ENCODE results near the gene PHF21A.
A peak's percentile ranks its signal among the peaks of the same experiment; 100 is the strongest.
"Not testable (repeated sequence)": the region's sequence is repeated elsewhere in the genome, so short reads cannot be mapped to it uniquely, and the experiment has no call there.

PHF21A gene

DNA sequence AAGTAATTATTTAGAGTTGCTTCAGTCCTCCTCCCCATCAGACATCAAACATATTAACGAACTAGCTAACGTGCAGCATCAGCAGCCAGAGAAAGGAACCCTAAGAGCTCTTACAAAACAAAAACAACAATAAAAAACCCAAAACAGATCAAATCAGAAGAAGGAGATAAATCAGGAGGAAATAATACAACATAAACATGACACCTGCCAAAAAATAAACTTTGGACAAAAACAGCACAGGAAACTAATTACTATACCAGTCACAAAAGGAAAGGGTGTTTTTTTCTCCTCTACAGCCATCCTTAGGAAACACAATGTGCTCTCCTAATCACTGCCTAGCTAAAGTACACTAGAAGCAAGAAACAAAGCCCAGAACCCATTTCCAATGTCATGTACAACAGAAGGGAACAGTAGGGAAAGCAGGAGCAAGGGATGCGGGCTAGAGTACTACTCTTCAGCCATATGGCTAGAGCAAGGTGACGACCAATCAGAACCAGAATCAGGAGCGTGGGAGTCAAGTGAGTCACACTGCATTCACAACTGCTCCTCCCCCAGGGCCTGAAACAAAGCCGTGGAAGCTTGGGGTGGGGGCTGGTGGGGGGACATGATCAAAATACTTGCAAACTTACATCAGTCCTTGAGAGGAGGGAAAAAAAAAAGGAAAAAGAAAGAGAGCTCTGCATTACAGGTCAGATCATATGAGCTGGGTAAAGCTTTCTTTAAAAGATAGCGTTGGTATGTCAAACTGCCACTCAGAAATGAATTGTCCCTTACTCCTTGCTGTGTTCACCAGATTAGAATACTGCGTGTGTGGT is 138.4 kb downstream of the PHF21A start:
- DNase-seq: peak; percentile 97

GRCh38 chr11:45981826-45982225 is 139.4 kb downstream of the PHF21A start:
- DNase-seq: not testable (repeated sequence)

DNA sequence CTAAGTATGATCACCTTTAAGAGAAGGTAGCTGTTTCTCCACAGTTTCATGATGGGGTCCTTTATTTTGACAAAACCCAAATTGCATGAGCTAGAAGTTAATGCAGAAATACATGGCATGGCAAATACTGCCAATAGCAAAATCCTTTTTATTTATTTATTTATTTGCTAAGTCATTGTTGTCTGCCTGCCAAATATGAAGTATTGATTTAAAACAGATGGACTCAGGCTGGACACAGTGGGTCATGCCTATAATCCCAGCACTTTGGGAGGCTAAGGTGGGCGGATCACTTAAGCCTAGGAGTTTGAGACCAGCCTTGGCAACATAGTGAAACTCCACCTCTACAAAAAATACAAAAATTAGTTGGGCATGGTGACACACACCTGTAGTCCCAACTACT is 146.4 kb downstream of the PHF21A start:
- DNase-seq: peak; percentile 39

- no peak for DNase-seq
Measured at GRCh38 chr11:45973601-45974000, 147.7 kb downstream of the PHF21A start.

DNA sequence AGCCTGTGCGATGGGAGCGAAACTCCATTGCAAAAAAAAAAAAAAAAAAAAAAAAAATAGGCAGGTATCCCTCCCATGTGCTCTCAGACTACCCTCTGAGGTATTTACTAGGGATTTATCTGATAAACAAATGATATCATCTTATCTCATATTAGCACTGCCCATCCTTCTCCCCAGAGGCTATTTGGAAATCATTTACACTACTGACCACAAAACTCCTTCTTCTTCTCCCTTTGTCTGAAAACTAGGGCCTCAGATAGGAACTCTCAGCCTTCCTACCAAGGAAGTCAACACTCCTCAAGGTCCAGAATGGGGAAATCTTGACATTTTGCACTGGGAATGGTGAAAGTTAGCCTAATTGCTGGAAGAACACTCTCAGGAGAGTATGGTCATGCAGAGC is 152.4 kb downstream of the PHF21A start:
- no peak for DNase-seq

DNA sequence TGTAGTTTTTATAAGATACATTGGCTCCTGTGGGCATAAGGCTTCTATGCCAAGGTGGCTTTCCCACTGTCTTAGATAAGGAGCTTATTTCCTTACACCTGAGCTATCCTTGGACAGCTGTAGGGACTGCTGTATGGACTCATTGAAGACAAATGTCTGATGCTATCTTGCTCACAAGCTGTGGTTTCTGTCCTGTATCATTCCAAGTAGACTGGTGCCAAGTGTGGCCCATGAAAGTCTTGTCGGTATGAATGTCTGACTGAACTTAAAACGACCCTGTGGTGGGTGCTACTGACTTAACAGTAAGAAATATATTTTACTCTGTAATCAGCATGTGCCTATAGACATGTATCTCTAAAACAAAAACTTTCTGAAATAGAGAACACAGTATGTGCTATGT is 153.7 kb downstream of the PHF21A start:
- DNase-seq: no peak

DNA sequence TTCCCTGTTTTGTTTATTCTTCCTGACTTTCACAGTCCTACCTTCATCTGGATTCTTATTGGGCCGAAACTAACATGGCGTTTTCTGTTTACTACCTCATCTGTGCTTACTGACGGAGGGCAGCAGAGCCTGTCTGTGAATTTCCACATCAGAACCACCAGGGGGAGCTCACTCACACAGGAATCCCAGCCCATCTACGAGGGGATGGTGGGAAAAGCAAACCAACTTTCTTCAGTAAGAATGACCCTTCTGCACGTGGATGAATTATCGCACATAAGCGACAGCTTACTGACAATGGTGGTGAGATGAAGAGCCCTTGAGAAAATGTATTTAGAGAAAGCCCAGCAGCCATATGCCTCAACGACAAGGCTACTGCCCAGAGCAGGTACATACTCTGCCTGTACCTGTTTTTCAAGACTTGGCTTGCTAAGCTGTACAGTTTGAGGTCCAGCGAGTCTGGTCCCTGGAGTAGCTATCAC is 156.3 kb downstream of the PHF21A start:
- DNase-seq: peak; percentile 74

DNA sequence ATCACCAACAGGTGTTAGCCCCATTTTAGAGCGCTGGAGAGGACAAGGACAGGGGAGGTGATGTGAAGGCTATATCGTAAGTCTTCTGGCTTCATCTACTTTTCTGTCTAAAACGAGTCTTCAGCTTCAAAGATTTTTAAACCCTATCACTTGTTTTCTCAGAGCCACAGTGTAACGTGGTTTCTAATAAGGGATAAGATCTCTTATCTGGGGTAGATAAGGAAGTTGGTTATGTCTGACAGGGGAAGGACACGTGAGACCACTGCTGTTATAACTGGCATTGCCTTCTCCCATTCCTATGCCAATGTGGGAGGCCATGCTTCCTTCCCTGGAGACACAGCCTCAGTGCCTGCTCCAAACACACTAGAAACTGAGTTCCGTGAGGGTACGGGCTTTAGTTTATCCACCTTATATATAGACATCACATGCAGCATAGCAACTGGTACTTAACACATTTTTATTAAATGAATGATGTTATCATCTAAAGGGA is 159.5 kb downstream of the PHF21A start:
- no peak for DNase-seq

DNA sequence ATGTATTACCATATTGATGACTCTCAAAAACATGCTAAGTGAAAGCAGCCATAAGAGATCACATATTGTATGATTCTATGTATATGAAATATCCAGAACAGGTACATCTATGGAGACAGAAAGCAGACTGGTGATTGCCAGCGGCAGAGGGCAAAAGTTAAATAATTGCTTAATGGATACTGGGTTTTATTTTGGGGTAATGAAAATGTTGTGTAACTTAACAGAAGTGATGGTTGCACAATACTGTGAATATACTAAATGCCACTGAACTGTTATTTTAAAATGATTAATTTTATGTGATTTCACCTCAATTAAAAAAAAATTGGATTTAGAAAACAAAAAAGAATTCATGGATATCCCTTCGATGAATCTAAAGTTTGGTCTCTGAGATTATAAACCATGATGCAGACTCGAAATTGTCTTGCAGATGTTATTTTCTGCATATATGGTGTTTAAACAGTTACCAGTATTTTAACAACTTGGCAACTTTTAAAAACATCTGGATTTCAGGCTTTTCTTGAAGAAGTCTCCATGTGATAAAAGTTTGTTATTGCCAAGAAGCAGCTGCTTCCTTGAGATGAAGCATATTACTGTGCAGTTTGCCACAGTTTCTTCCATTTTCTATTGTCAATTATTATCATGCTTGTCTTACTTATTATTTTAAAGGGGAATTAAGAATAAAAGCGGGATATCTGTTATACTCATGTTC is 160.7 kb downstream of the PHF21A start:
- no peak for DNase-seq

DNA sequence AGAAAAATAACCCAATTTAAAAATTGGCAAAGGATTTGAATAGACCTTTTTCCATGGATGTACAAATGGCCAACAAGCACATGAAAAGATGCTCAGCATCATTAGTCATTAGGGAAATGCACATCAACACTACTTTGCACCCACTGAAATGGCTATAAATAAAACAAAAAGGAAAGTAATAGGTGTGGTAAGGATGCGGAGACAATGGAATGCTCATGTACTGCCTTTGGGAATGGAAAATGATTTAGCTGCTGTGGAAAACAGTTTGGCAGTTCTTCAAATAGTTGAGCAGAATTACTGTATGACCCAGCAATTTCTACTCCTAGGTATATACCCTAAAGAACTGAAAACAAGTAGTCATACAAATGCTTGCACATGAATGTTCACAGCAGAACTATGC is 161.4 kb downstream of the PHF21A start:
- DNase-seq: peak; percentile 87

DNA sequence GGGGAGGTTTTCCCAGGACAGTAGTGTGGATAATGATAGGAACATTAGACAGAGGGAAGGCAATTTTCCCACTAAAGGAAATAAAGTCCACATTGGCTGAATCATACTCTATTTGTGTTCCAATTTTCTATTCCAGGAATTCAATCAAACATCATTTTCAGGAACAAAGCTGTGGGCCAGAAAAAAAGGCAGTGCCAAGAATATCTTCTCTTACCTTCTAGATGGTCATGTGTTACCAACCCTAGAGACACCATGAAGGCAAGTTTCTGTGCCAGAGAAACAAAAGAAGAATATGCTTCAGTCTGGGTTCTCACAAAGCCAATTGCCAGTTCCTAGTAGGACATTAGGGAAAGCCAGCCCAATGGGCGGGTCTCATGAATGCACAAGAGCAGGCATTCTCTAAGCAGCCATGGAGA is 171.3 kb downstream of the PHF21A start:
- DNase-seq: no peak

GRCh38 chr11:45948356-45948755 is 172.9 kb downstream of the PHF21A start:
- no peak for DNase-seq

- DNase-seq: no peak
Measured at GRCh38 chr11:45947885-45948284, 173.4 kb downstream of the PHF21A start.

GRCh38 chr11:45945397-45945999 is 175.8 kb downstream of the PHF21A start:
- DNase-seq: no peak

- no peak for DNase-seq
Measured at GRCh38 chr11:45942381-45942780, 178.9 kb downstream of the PHF21A start.

DNA sequence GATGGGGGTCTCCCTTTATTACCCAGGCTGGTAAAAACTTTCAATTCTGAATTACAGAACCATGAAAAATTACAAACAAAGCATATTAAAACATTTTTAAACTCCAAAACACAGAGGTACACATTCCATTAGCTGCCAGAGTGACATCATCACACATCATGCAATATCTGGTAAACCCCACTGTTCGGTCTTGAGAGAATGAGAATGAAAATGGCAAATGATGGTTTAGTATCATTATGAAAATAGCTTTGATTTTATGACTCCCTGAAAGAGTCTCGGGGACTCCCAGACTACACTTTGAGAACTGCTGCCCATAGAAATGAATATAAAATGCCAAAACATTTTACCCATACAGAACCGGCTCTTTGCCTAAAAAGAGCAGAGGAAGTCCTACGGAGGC is 180.0 kb downstream of the PHF21A start:
- DNase-seq: no peak

GRCh38 chr11:45939836-45940235 is 181.4 kb downstream of the PHF21A start:
- DNase-seq: peak; percentile 18

- no peak for DNase-seq
Measured at GRCh38 chr11:45937916-45938315, 183.3 kb downstream of the PHF21A start.

DNA sequence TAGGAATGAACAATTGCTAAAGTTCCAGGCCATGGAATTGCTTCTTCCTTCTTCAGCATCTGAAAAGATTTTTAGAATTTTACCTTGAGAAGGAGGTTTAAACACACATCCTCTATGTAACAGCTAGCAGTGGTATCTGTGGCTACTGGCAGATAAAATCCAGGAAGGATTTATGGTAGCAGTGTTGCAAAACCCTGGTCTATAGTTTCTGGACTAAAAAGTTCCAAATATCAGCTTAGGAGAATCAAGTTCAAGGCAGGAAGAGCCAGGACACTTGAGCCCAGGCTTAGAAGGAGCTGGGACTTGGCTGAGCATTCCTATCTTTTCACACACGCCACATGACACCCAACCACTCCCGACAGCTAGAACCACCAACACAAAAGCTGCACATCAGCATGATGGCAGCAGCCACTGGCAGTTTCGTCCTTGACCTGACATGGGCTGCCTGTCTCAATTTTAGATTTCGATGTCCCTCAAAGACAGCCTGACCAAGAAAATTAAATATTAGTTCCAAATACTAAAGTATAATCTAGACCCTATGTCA is 184.7 kb downstream of the PHF21A start:
- DNase-seq: no peak

DNA sequence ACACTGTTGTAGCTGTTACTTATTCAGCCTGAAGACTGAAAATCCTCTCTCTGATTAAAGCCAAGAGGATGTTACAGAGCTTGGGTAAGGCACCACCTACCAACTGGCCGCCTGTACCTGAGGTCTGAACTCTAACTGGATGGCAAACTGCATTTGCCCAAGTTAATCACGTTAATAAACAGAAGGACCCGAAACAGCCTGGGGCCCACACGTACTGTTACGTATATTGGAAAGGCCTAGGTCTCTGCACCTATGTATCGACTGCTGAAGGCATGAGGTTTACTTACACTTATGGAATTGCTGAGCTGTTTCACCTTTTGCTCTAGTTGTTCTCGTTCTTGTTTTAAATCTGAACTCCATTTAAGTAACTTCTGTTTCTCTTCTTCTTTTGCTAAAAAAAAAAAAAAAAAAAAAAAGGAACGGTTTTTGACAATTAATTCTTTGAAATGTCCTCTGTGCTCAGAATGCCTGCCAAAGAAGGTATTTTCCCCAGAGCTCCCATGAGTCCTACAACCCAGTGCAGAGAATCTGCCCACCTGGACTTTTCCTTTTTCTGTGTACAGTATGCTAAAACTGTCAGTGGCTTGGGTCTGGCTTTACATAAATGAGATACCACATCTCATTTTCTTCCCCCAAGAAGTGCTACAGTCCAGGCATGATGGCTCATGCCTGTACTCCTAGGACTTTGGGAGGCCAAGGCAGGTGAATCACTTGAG is 185.7 kb downstream of the PHF21A start:
- DNase-seq: no peak

DNA sequence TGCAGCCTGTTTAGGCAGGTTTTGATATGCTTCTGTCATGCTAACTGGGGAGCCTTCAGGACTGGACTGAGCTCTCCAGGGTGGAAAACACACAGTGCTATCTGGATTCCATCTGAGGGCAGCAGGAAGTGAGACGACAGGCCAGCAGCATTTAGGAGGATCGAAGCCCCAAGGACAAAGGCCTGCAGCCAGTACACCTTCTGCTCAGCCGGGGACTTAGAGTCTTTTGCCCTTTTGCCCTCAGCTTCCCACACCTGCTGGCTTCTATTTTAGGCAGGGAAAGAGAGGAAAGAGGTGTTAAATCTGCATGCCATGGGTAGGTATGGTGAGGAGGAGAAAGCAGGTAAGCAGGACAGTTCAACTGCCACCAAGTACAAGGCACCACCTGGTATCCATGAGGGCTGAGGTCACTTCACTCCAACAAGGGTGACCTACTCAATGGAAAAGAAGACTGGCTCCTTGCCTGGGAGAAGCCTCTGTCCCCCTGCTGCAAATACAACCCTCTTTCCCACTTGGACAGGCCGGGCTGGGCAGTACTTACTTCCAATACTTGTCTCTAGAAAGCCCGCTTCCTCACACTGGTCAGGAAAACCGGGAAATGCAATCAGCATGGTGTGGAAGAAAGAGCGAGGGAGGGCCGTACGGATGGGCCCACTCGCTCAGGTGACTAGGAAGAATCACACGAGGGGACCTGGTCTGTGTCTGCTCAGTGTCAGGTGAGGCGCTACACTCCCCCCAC is 186.5 kb downstream of the PHF21A start:
- DNase-seq: no peak

Measured in fibroblast of skin of abdomen (primary cell).